Measurements from ENCODE around the gene PPA1.
"Not testable (repeated sequence)": the region's sequence is repeated elsewhere in the genome, so short reads cannot be mapped to it uniquely, and the experiment has no call there.

The PPA1 gene

GRCh38 chr10:70169011-70169410 is 64.2 kb downstream of the PPA1 start:
- DNase-seq (ENCODE audit: low spot score), result no peak

GRCh38 chr10:70167246-70167645 is 66.0 kb downstream of the PPA1 start:
- no peak for DNase-seq (ENCODE audit: low spot score)

- DNase-seq (ENCODE audit: low spot score), result no peak
These were observed 66.8 kb downstream of the PPA1 start for GRCh38 chr10:70166394-70166793.

DNA sequence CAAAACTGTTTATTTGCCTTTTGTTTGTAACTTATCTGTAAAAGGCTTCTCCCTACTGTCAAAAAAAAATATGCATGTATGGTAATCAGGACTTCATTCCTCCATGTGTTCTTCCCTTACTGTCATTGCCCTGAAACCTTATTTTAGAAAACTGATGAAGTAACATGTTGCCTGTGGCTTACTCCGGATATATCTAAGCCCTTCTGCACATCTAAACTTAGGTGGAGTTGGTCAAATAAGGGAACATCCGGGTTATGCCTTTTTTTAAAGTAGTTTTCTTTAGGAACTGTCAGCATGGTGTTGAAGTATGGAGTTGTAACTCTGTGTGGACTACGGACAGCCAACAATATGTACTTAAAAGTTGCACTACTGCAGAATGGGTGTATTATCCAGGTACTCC is 69.1 kb downstream of the PPA1 start:
- DNase-seq (ENCODE audit: low spot score), result no peak

DNA sequence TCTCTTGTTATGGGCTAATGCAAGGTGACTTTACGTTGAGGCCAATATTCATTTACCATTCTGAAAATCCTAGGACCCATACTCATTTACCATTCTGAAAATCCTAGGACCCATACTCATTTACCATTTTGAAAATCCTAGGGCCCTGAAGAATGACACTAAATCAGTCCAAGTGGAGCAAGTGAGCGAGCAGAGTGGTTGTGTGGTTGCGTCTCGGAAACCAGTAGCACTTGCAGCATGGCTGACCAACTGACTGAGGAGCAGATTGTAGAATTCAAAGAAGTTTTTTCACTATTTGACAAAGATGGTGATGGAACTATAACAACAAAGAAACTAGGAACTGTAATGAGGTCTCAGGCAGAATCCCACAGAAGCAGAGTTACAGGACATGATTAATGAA is 69.8 kb downstream of the PPA1 start:
- DNase-seq (ENCODE audit: low spot score), result no peak

DNA sequence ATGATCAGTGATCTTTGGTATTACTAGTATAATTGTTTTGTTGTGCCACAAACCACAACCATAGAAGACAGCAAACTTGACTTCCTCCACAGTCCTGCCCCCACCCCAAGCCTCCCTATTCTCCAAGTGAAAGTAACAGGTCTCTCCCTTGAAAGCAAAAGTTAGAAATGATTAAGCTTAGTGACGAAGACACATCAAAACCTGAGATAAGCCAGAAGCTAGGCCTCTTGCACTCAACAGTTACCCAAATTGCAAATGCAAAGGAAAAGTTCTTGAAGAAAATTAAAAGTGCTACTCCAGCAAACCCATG is 70.4 kb downstream of the PPA1 start:
- no peak for DNase-seq (ENCODE audit: low spot score)

- no peak for DNase-seq (ENCODE audit: low spot score)
These were observed 70.9 kb downstream of the PPA1 start for GRCh38 chr10:70162151-70162891.

GRCh38 chr10:70160798-70161197 is 72.4 kb downstream of the PPA1 start:
- DNase-seq (ENCODE audit: low spot score), result no peak

DNA sequence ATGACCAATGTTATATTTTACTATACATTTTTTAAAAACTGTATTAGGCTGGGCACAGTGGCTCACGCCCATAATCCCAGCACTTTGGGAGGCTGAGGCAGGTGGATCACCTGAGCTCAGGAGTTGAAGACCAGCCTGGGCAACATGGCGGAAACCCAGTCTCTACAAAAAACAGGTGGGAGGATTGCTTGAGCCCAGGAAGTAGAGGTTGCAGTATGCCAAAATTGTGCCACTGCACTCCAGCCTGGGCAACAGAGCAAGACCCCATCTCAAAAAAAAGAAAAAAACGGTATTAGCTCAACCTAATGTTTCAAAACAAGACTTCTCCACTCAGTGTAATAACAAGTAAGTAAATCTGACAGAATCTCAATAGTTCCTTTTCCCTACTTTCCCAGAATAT is 73.9 kb downstream of the PPA1 start:
- not testable (repeated sequence) for DNase-seq (ENCODE audit: low spot score)

DNA sequence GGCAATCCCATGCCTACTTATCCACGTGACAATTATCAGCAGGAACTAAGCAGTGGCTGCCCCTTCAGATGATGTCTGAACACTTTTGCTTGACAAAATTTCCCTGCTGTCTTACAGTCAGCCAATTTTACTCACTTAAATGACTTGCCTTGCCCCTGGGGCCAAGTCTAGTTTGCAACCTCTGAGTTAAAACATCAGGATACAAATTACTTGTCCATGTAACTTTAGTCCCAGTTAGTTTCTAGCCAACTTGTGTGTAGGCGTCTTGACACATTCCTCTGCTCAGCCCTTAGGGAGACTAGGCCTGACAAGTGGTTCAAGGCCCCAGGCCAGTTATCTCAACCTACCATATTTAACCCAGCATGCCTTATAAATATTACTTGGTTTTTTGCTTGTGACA is 75.1 kb downstream of the PPA1 start:
- DNase-seq (ENCODE audit: low spot score), result no peak

DNA sequence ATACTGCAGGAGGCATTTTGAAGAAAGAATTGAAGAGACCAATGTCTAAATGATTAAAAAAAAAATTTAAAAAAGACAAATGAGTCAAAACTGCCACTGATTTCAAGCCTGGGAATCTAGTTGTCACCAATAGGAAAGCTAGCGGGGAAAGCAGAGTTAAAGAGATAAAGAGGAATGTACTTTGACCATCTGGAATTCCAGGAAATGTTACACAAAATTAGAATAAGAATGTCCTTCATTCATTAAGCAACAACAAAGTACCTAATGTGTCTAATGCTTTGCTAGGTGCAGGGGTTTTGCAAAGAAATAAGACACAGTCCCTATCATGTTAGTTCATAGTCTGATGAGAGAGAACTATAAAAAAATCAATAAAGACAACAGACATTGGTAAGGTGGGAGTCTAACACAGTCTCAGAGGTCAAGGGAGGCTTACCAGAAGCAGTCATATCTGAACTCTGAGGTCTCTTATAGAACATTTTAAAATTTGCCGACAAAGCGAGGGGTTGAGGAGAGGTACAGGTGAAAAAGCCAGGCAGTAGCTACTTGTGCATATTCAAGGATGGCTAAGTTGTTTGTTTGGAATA is 77.9 kb downstream of the PPA1 start:
- no peak for DNase-seq (ENCODE audit: low spot score)
